PC-9 (cell line): ENCODE measurements around the gene SH3RF3. TPM values are rescaled to one million over a fixed set of nuclear protein-coding genes. Genes with fewer than 3 reads are reported as not detected.

Experiments used
- BruUV-seq: library from RNA; stranded (reverse); fragments of 400-500 nt; replicated peaks from 2 replicates; lab custom pipeline; 2021; lab: Mats Ljungman, UMichigan
- CTCF ChIA-PET: fragments of 300-600 bp; sonication (Branson Sonifier 250); formaldehyde crosslinking; loops from one replicate; lab custom pipeline; 2022; ENCODE audit warnings: antibody characterized with exemption; lab: Charles Lee
- POLR2A ChIA-PET: fragments of 300-600 bp; sonication (Branson Sonifier 250); formaldehyde crosslinking; loops from one replicate; lab custom pipeline; 2022; ENCODE audit warnings: antibody characterized with exemption; ENCODE audit not compliant: unreplicated experiment; lab: Charles Lee
- DNase-seq, 2 experiments: peaks; one replicate each; pipeline versions ENCODE4 v3.0.0 to v3.0.0-alpha.2; 2015 to 2022; ENCODE audit warnings: mixed read lengths in 1 of 2
- H2AFZ ChIP-seq: fragments of 200-600 bp; sonication (generic); 2 replicates; pipeline ENCODE4 v1.8.1; 2017; ENCODE audit warnings: antibody characterized with exemption
- H3F3A ChIP-seq: fragments of 200-600 bp; sonication (generic); 2 replicates; pipeline ENCODE4 v1.8.1; 2017; ENCODE audit warnings: antibody characterized with exemption, mild to moderate bottlenecking, low read depth; ENCODE audit not compliant: insufficient read depth
- H3K27ac ChIP-seq: fragments of 200-600 bp; sonication (generic); 2 replicates; pipeline ENCODE4 v1.6.1; 2016; ENCODE audit warnings: mixed run types
- H3K27me3 ChIP-seq: fragments of 200-600 bp; sonication (generic); 2 replicates; pipeline ENCODE4 v1.6.1; 2016; ENCODE audit warnings: low read depth, mixed run types; ENCODE audit not compliant: insufficient read depth
- H3K36me3 ChIP-seq: fragments of 200-600 bp; sonication (generic); 2 replicates; pipeline ENCODE4 v1.6.1; 2016; ENCODE audit warnings: low read depth, mixed run types
- H3K4me1 ChIP-seq: fragments of 200-600 bp; sonication (generic); replicated peaks from 2 replicates; pipeline ENCODE4 v1.6.1; 2016; ENCODE audit warnings: mixed run types; ENCODE audit not compliant: insufficient read depth
- H3K4me2 ChIP-seq: fragments of 200-600 bp; sonication (generic); 2 replicates; pipeline ENCODE4 v1.6.1; 2017; ENCODE audit warnings: mixed run types
- H3K4me3 ChIP-seq: fragments of 200-600 bp; sonication (generic); 2 replicates; pipeline ENCODE4 v1.6.1; 2016; ENCODE audit warnings: mixed run types
- H3K79me2 ChIP-seq: fragments of 200-600 bp; sonication (generic); 2 replicates; pipeline ENCODE4 v1.6.1; 2017; ENCODE audit warnings: low read depth, mixed run types
- H3K9me2 ChIP-seq: fragments of 200-600 bp; sonication (generic); 2 replicates; pipeline ENCODE4 v1.8.1; 2017; ENCODE audit warnings: mild to moderate bottlenecking; ENCODE audit not compliant: insufficient read depth
- H3K9me3 ChIP-seq: fragments of 200-600 bp; sonication (generic); 2 replicates; pipeline ENCODE4 v1.8.1; 2016; ENCODE audit warnings: low read depth; ENCODE audit not compliant: insufficient read depth
- H4K20me1 ChIP-seq: fragments of 200-600 bp; sonication (generic); 2 replicates; pipeline ENCODE4 v1.8.1; 2017; ENCODE audit not compliant: insufficient read depth
- CTCF ChIP-seq: fragments of 200-600 bp; sonication (generic); conservative IDR thresholded peaks from 2 replicates; pipeline ENCODE4 v1.6.1; 2017; ENCODE audit warnings: mixed run types, antibody characterized with exemption, mild to moderate bottlenecking, moderate library complexity
- EZH2 ChIP-seq: fragments of 200-600 bp; sonication (generic); IDR thresholded peaks from 2 replicates; pipeline ENCODE4 v1.8.0; 2017; ENCODE audit warnings: antibody characterized with exemption, low read depth
- intact Hi-C: fragments of 100-400 bp; cut with micrococcal nuclease; formaldehyde crosslinking; loops from one replicate; pipeline ENCODE4 v1.10.0; 2022; ENCODE audit not compliant: unreplicated experiment
- total RNA-seq: library from RNA; stranded (reverse); gene quantifications from 2 replicates; pipeline ENCODE4 v1.2.3, GENCODE V29; 2021

SH3RF3 gene
- total RNA-seq, 1 experiment from 2014 or later = 6.1 TPM

DNA sequence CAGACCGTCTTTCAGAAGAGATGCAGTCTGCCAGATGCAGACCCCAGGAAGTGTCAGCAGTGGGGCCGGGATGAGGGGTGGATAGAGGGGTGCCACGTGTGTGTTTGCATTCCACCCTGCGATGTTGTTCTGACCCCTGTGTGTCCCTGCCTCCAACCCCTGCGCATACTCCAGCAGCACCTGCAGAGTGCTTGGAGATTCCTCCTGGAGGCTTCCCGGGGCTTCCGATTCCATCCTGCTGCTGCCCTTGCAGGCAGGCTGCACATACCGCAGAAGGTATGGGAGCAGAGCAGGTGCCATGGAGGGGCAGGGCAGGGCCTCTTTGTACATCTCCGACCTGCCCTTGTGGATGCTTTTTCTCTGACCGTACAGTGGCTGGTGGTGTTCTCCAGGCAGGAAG lies 177.2 kb downstream of the SH3RF3 start:
- TF ChIP-seq EZH2 (no peak), CTCF (no peak)
- DNase-seq = no peak
- Histone ChIP-seq H3K36me3 (no peaks in the 10 kb centered on the region), H3K9me3 (no peaks in the 10 kb centered on the region), H2AFZ (no peak overlapping the region), H4K20me1 (no peaks in the 10 kb centered on the region), H3K4me3 (no peak overlapping the region), H3K27me3 (no peaks in the 10 kb centered on the region), H3K79me2 (peaks cover 2% of the 10 kb centered on the region; the same call in 1 of the 2 replicates), H3K9me2 (no peaks in the 10 kb centered on the region), H3K4me1 (no peaks in the 10 kb centered on the region), H3F3A (no peaks in the 10 kb centered on the region), H3K4me2 (no peak overlapping the region), H3K27ac (no peak overlapping the region)
- CTCF ChIA-PET = no interaction called here
- intact Hi-C loops = no loop called here
- BruUV-seq = no TSS peak
- POLR2A ChIA-PET = no interaction called here

- Histone ChIP-seq H3K27ac (no peak overlapping the region), H3K4me3 (no peak overlapping the region), H3K4me2 (no peak overlapping the region), H3K4me1 (no peaks in the 10 kb centered on the region), H3K27me3 (no peaks in the 10 kb centered on the region), H4K20me1 (no peaks in the 10 kb centered on the region), H3K9me2 (no peaks in the 10 kb centered on the region), H3K79me2 (peaks cover 8% of the 10 kb centered on the region; the same call in 1 of the 2 replicates), H2AFZ (no peak overlapping the region), H3K9me3 (no peaks in the 10 kb centered on the region), H3K36me3 (no peaks in the 10 kb centered on the region), H3F3A (no peaks in the 10 kb centered on the region)
- ChIA-PET CTCF (no interaction called here), POLR2A (no interaction called here)
- DNase-seq = no peak
- no peak for TF ChIP-seq EZH2
- TF ChIP-seq CTCF = no peak
- intact Hi-C loops = no loop called here
- no TSS peak for BruUV-seq
These were observed 182.8 kb downstream of the SH3RF3 start for GRCh38 chr2:109311771-109312170.

DNA sequence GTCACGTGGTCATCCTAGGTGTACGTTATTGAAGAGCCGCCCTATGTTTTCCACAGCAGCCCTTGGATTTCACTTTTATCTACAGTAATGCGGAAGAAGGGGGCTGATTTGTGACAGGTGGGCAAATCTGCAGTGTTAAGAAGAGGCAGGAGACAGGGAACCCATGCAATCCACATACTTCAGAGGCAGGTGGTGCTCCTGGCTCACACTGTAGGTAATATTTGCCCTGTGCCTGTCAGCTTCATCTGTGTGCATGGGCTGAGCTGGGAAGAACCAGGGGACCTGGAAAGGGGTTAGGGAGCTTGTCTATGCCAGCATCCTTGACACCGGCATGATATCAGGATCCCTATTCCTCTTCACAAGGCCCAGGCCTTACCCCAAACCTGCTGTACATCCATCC lies 183.9 kb downstream of the SH3RF3 start:
- no peak for DNase-seq
- no peak overlapping the region for H2AFZ ChIP-seq
- no TSS peak for BruUV-seq
- TF ChIP-seq EZH2 = no peak
- no peak for TF ChIP-seq CTCF
- no peaks in the 10 kb centered on the region for H3K9me3 ChIP-seq
- no peak overlapping the region for H3K4me2 ChIP-seq
- H4K20me1 ChIP-seq = no peaks in the 10 kb centered on the region
- peaks cover 8% of the 10 kb centered on the region; the same call in 1 of the 2 replicates for H3K79me2 ChIP-seq
- no peak overlapping the region for H3K4me3 ChIP-seq
- no peaks in the 10 kb centered on the region for H3K36me3 ChIP-seq
- no peaks in the 10 kb centered on the region for H3K4me1 ChIP-seq
- ChIA-PET POLR2A (no interaction called here), CTCF (interaction anchor here (0.7 kb wide), 1 partner anchor 7 kb away, joined by 3 read pairs; no protein-coding TSS in a partner anchor)
- H3K27ac ChIP-seq = no peak overlapping the region
- intact Hi-C loops = no loop called here
- H3F3A ChIP-seq = no peaks in the 10 kb centered on the region
- H3K27me3 ChIP-seq = no peaks in the 10 kb centered on the region
- no peaks in the 10 kb centered on the region for H3K9me2 ChIP-seq
